Measurements from ENCODE around the gene TM4SF20.

DNA sequence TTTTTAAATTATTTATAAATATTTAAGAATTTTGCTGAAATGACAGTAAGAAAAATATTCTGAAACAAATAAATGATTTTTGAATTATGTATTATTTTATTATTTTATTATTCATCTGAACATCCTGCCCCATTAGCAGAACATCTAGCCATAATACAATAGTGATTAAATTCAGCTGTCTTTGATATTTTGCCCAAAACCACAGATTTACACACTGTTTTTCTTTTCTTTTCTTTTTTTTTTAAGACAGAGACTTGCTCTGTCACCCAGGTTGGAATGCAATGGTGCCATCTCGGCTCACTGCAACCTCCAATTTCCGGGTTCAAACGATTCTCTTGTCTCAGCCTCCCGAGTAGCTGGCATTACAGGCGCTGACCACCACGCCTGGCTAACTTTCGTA lies 10.6 kb upstream of the TM4SF20 start:
- TF ChIP-seq, protein P1, sequence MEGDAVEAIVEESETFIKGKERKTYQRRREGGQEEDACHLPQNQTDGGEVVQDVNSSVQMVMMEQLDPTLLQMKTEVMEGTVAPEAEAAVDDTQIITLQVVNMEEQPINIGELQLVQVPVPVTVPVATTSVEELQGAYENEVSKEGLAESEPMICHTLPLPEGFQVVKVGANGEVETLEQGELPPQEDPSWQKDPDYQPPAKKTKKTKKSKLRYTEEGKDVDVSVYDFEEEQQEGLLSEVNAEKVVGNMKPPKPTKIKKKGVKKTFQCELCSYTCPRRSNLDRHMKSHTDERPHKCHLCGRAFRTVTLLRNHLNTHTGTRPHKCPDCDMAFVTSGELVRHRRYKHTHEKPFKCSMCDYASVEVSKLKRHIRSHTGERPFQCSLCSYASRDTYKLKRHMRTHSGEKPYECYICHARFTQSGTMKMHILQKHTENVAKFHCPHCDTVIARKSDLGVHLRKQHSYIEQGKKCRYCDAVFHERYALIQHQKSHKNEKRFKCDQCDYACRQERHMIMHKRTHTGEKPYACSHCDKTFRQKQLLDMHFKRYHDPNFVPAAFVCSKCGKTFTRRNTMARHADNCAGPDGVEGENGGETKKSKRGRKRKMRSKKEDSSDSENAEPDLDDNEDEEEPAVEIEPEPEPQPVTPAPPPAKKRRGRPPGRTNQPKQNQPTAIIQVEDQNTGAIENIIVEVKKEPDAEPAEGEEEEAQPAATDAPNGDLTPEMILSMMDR (IDR thresholded peaks at IDR 0.05) = no peak
- TF ChIP-seq POLR2A (IDR thresholded peaks at IDR 0.05) = no peak
